ENCODE data around the gene POLR2E.

The POLR2E gene

GRCh38 chr19:1111641-1112267 lies 16.6 kb upstream of the POLR2E start:
- TF ChIP-seq SIN3A (IDR thresholded peaks at IDR 0.05; ENCODE audit: borderline replicate concordance, insufficient read depth, low read length) (no peak), REST (IDR thresholded peaks at IDR 0.05; ENCODE audit: insufficient read depth in 1 of 2, low read depth in 2 of 2, low read length in 2 of 2) (no peak), TAF1 (IDR thresholded peaks at IDR 0.05; ENCODE audit: borderline replicate concordance, insufficient read depth, low read length) (no peak), FOXP2 (optimal IDR thresholded peaks at IDR 0.05; ENCODE audit: borderline replicate concordance, extremely low read depth, extremely low read length, insufficient read depth) (no peak), POLR2AphosphoS5 (IDR thresholded peaks at IDR 0.05; ENCODE audit: low read depth, low read length) (no peak)

- TF ChIP-seq FOXP2 (optimal IDR thresholded peaks at IDR 0.05; ENCODE audit: borderline replicate concordance, extremely low read depth, extremely low read length, insufficient read depth) (no peak), SIN3A (IDR thresholded peaks at IDR 0.05; ENCODE audit: borderline replicate concordance, insufficient read depth, low read length) (no peak), POLR2AphosphoS5 (IDR thresholded peaks at IDR 0.05; ENCODE audit: low read depth, low read length) (no peak)
Measured at GRCh38 chr19:1110809-1111640, 15.8 kb upstream of the POLR2E start.

GRCh38 chr19:1109697-1110671 lies 14.8 kb upstream of the POLR2E start:
- peak; percentile 53; the same call in 1 of the 2 replicates for TF ChIP-seq POLR2AphosphoS5 (IDR thresholded peaks at IDR 0.05; ENCODE audit: low read depth, low read length)
- no peak for TF ChIP-seq REST (IDR thresholded peaks at IDR 0.05; ENCODE audit: insufficient read depth in 1 of 2, low read depth in 2 of 2, low read length in 2 of 2)

- TF ChIP-seq TAF1 (IDR thresholded peaks at IDR 0.05; ENCODE audit: borderline replicate concordance, insufficient read depth, low read length) (no peak), FOXP2 (optimal IDR thresholded peaks at IDR 0.05; ENCODE audit: borderline replicate concordance, extremely low read depth, extremely low read length, insufficient read depth) (no peak)
Measured at GRCh38 chr19:1109032-1109551, 13.9 kb upstream of the POLR2E start.

- TF ChIP-seq REST (IDR thresholded peaks at IDR 0.05; ENCODE audit: insufficient read depth in 1 of 2, low read depth in 2 of 2, low read length in 2 of 2) (no peak), SIN3A (IDR thresholded peaks at IDR 0.05; ENCODE audit: borderline replicate concordance, insufficient read depth, low read length) (no peak), POLR2AphosphoS5 (IDR thresholded peaks at IDR 0.05; ENCODE audit: low read depth, low read length) (no peak), FOXP2 (optimal IDR thresholded peaks at IDR 0.05; ENCODE audit: borderline replicate concordance, extremely low read depth, extremely low read length, insufficient read depth) (no peak), TAF1 (IDR thresholded peaks at IDR 0.05; ENCODE audit: borderline replicate concordance, insufficient read depth, low read length) (no peak)
Measured at GRCh38 chr19:1108291-1109031, 13.3 kb upstream of the POLR2E start.
